Measurements from ENCODE around the gene DTL.

DNA sequence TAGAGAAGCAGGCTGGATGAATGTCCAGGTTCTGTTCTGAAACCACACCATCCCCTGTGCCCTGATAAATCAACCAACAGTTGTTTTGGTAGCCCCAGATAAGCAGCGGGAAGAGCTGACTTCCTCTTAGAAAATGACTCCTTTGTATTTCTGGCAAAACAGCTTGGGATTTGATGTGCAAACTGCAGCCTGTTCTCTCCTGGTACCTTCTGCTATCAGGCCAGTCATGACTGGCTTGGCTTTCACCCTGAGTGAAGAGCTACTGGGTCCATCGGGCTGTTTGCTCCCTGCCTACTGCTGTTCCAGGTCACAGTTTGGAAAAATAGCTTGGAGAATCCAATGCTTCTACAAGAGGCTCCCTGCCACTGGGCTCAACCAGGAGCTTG, 116.8 kb downstream of the DTL start:
- TF ChIP-seq EZH2 (IDR thresholded peaks at IDR 0.05; ENCODE audit: insufficient read depth, poor library complexity, severe bottlenecking) (no peak), EZH2phosphoT487 (IDR thresholded peaks at IDR 0.05; ENCODE audit: insufficient read depth, low read depth) (no peak)

Data from GM23248 (cell line).